ENCODE results near the gene POLR3E. TPM values are rescaled to one million over a fixed set of nuclear protein-coding genes. Genes with fewer than 3 reads are reported as not detected.
A peak's percentile ranks its signal among the peaks of the same experiment; 100 is the strongest.

POLR3E gene
- total and polyA plus RNA-seq, 2 donors (not counting 3 experiments of a cell fraction or from before 2014, with no cell fraction given), result 48.3 to 62.2 TPM

DNA sequence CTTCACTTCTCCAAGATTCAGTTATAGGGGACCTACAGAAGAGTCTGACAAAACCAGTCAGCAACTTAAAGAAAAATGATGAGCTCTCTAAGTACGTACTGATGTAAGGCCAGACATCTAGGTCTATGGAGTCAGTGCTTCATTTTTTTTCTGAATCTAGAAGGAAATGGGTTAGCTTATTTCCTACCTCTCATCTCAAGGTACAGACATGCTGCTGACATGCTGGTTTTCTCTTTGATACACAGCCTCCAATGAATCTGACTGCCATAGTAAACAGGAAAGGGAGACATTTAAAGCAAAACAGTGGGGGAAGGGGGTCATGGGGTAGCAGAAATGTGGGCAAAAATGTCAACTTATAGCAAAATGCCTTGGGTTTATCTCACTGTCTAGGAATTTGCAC is 60.8 kb downstream of the POLR3E start:
- Histone ChIP-seq H3K27me3 (ENCODE audit: control insufficient read depth in 2 of 2, insufficient read depth in 2 of 2, low read length in 2 of 2) (no peaks in the 10 kb centered on the region), H3K4me1 (ENCODE audit: control insufficient read depth, extremely low read depth, insufficient read depth, low read length) (peaks cover 15% of the 10 kb centered on the region), H3K9ac (replicated peaks; ENCODE audit: extremely low read depth, insufficient read depth, low read length) (no peak overlapping the region), H3K27ac (ENCODE audit: insufficient read depth, low read depth, low read length) (peak overlapping the region; percentile 29), H3K4me2 (ENCODE audit: insufficient read depth, low read length) (no peak overlapping the region), H4K20me1 (replicated peaks; ENCODE audit: control insufficient read depth, extremely low read depth, insufficient read depth, low read length) (no peaks in the 10 kb centered on the region), H3K9me1 (replicated peaks; ENCODE audit: control insufficient read depth, extremely low read depth, insufficient read depth, low read length) (no peaks in the 10 kb centered on the region), H3K9me3 (replicated peaks; ENCODE audit: control insufficient read depth, insufficient read depth, low read length) (no peaks in the 10 kb centered on the region), H2AFZ (ENCODE audit: low read depth, low read length) (no peak overlapping the region), H3K79me2 (ENCODE audit: control insufficient read depth, insufficient read depth, low read length) (peaks cover 75% of the 10 kb centered on the region), H3K4me3 (replicated peaks in 1 of 3; ENCODE audit: insufficient read depth in 1 of 3, low read depth in 1 of 3, low read length in 3 of 3) (no peak overlapping the region), H3K36me3 (ENCODE audit: control insufficient read depth in 2 of 2, extremely low read depth in 1 of 2, insufficient read depth in 2 of 2, low read length in 2 of 2) (peaks cover 6 to 21% of the 10 kb centered on the region in 2 experiments)
- FAIRE-seq (peak; percentile 26), DNase-seq (ENCODE audit: low read depth, low spot score) (peak; percentile 44)
- CTCF ChIA-PET, result interaction anchor here (0.7 to 2.0 kb wide), 5 partner anchors 9 to 37 kb away, joined by 3 to 9 read pairs (median 3); no protein-coding TSS in a partner anchor
- POLR2A ChIA-PET, result no interaction called here
- BruUV-seq (replicated peaks), result no TSS peak
- TF ChIP-seq MYC (IDR thresholded peaks at IDR 0.05; ENCODE audit: low read depth, low read length) (no peak), FOS (IDR thresholded peaks at IDR 0.05; ENCODE audit: borderline replicate concordance, insufficient read depth, low read length) (no peak), JUN (IDR thresholded peaks at IDR 0.05; ENCODE audit: borderline replicate concordance, insufficient read depth, insufficient read length, low read depth) (no peak), GATA2 (IDR thresholded peaks at IDR 0.05; ENCODE audit: insufficient read depth, insufficient read length, low read depth, low read length) (no peak), EZH2 (IDR thresholded peaks at IDR 0.05; ENCODE audit: borderline replicate concordance, low read depth, low read length, severe bottlenecking) (no peak), POLR2AphosphoS5 (IDR thresholded peaks at IDR 0.05; ENCODE audit: insufficient read depth, low read depth, low read length) (no peak), CTCF (IDR thresholded peaks at IDR 0.05; ENCODE audit: extremely low read depth in 1 of 2, insufficient read depth in 1 of 2, low read depth in 1 of 2, low read length in 2 of 2) (no peak), POLR2A (IDR thresholded peaks at IDR 0.05; ENCODE audit: low read depth, low read length) (no peak)
- TF ChIP-seq, protein P1, sequence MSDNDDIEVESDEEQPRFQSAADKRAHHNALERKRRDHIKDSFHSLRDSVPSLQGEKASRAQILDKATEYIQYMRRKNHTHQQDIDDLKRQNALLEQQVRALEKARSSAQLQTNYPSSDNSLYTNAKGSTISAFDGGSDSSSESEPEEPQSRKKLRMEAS (IDR thresholded peaks at IDR 0.05; ENCODE audit: insufficient read depth, insufficient read length), result no peak
- dilution Hi-C loops (cut with MboI; ENCODE audit: extremely low pct_ligation_motif_present, low sequenced_read_pairs) (no loop called here), intact Hi-C loops (cut with micrococcal nuclease) (no loop called here)
